A549 (cell line): ENCODE measurements around the gene CEND1. TPM values are rescaled to one million over a fixed set of nuclear protein-coding genes. Genes with fewer than 3 reads are reported as not detected.

ENCODE experiments used
- ATAC-seq, 2 experiments: fragments of 200-7000 bp in 1 of 2; fragments of >200 bp in 1 of 2; cut with Nextera tagmentation in 1 of 2; cut with Tn5 transposase in 1 of 2; 3 replicates each; pipeline versions ENCODE4 v1.8.0 to v1.9.1; 2018 to 2020; ENCODE audit warnings: mild to moderate bottlenecking in 1 of 2, moderate library complexity in 1 of 2
- CTCF ChIA-PET: fragments of 300-600 bp; sonication (Branson Sonifier 250); formaldehyde crosslinking; extraction: SDS; loops from one replicate; lab custom pipeline; 2021; ENCODE audit warnings: antibody characterized with exemption, inconsistent platforms; lab: Yijun Ruan, JAX
- POLR2A ChIA-PET: fragments of 350-600 bp; formaldehyde crosslinking; extraction: SDS; loops from one replicate; lab custom pipeline; 2021; ENCODE audit warnings: antibody characterized with exemption, inconsistent platforms; lab: Yijun Ruan, JAX
- DNase-seq, 2 experiments: peaks; one replicate each; pipeline versions ENCODE4 v3.0.0 to v3.0.0-alpha.2; 2011 to 2016; ENCODE audit warnings: low read depth in 1 of 2, low spot score in 1 of 2
- FAIRE-seq: peaks from 2 replicates; lab custom pipeline; 2011; peaks lifted over from hg19 to GRCh38; lab: Jason Lieb, UNC
- H3K27ac ChIP-seq, 2 experiments: fragments of >200 bp; sonication (Bioruptor Twin); formaldehyde crosslinking; 3 replicates each; pipeline ENCODE4 v1.5.1; 2016 to 2017
- H3K4me1 ChIP-seq: fragments of >200 bp; sonication (Bioruptor Twin); formaldehyde crosslinking; 3 replicates; pipeline ENCODE4 v1.6.1; 2016
- H3K4me2 ChIP-seq: fragments of >200 bp; sonication (Bioruptor Twin); formaldehyde crosslinking; 3 replicates; pipeline ENCODE4 v1.6.1; 2016
- H3K4me3 ChIP-seq: fragments of >200 bp; sonication (Bioruptor Twin); formaldehyde crosslinking; 3 replicates; pipeline ENCODE4 v1.5.1; 2016
- H3K9me3 ChIP-seq: fragments of >200 bp; sonication (Bioruptor Twin); formaldehyde crosslinking; 3 replicates; pipeline ENCODE4 v1.6.1; 2016
- BCL3 ChIP-seq: fragments of >200 bp; sonication (Bioruptor Twin); formaldehyde crosslinking; IDR thresholded peaks from 3 replicates; pipeline ENCODE4 v1.6.1; 2016
- CHD4 ChIP-seq: fragments of 200-600 bp; sonication (generic); IDR thresholded peaks from 2 replicates; pipeline ENCODE4 v1.6.1; 2016; ENCODE audit warnings: antibody characterized with exemption, mild to moderate bottlenecking, borderline replicate concordance
- E2F6 ChIP-seq: IDR thresholded peaks from 2 replicates; pipeline ENCODE4 v1.6.1; 2012; ENCODE audit warnings: low read depth, borderline replicate concordance
- EHF ChIP-seq: fragments of 250-450 bp; sonication (Bioruptor Pico); IDR thresholded peaks from 2 replicates; pipeline ENCODE4 v1.5.0; 2020; ENCODE audit warnings: mild to moderate bottlenecking
- FOSL2 ChIP-seq, 2 experiments: fragments of 450-650 bp in 1 of 2; fragments of >200 bp in 1 of 2; sonication (Bioruptor Twin) in 1 of 2; formaldehyde crosslinking; IDR thresholded peaks; 2 replicates each; pipeline versions ENCODE4 v1.5.0 to v1.6.1; 2016 to 2020; ENCODE audit warnings: mild to moderate bottlenecking in 1 of 2, moderate library complexity in 1 of 2
- FOXS1 ChIP-seq: fragments of 250-450 bp; sonication (Bioruptor Pico); IDR thresholded peaks from 2 replicates; pipeline ENCODE4 v1.5.0; 2020; ENCODE audit warnings: mild to moderate bottlenecking, moderate library complexity
- HEYL ChIP-seq: fragments of 250-450 bp; sonication (Bioruptor Pico); IDR thresholded peaks from 2 replicates; pipeline ENCODE4 v1.8.0; 2021; ENCODE audit warnings: mild to moderate bottlenecking, moderate library complexity
- HMGXB4 ChIP-seq: fragments of 250-450 bp; sonication (Bioruptor Pico); IDR thresholded peaks from 2 replicates; pipeline ENCODE4 v1.5.0; 2021; ENCODE audit warnings: mild to moderate bottlenecking, moderate library complexity, borderline replicate concordance
- HOXB13 ChIP-seq: fragments of 250-450 bp; sonication (Bioruptor Pico); IDR thresholded peaks from 2 replicates; pipeline ENCODE4 v1.5.0; 2020; ENCODE audit warnings: low read depth, mild to moderate bottlenecking, moderate library complexity
- JUNB ChIP-seq: fragments of >200 bp; sonication (Bioruptor Twin); formaldehyde crosslinking; IDR thresholded peaks from 2 replicates; pipeline ENCODE4 v1.6.1; 2016
- KDM1A ChIP-seq: fragments of 200-600 bp; sonication (generic); IDR thresholded peaks from 2 replicates; pipeline ENCODE4 v1.6.1; 2016; ENCODE audit warnings: low read depth, mild to moderate bottlenecking
- KDM5A ChIP-seq: fragments of 200-600 bp; sonication (generic); IDR thresholded peaks from 2 replicates; pipeline ENCODE4 v1.6.1; 2016; ENCODE audit warnings: antibody characterized with exemption, mild to moderate bottlenecking
- MAFK ChIP-seq: fragments of 450-650 bp; IDR thresholded peaks from 2 replicates; pipeline ENCODE4 v1.6.1; 2014; ENCODE audit not compliant: partially characterized antibody
- NFE2L2 ChIP-seq: fragments of 150-350 bp; conservative IDR thresholded peaks from 2 replicates; pipeline ENCODE4 v1.6.1; 2014; ENCODE audit warnings: low read length
- POLR2A ChIP-seq: IDR thresholded peaks from 2 replicates; pipeline ENCODE4 v1.6.1; 2012; ENCODE audit warnings: mild to moderate bottlenecking, low read length
- POLR2AphosphoS2 ChIP-seq: conservative IDR thresholded peaks from 2 replicates; pipeline ENCODE4 v1.6.1; 2012; ENCODE audit warnings: low read length, improper control_type of control experiment, inconsistent platforms
- RARB ChIP-seq: fragments of 250-450 bp; sonication (Bioruptor Pico); IDR thresholded peaks from 2 replicates; pipeline ENCODE4 v1.8.0; 2021; ENCODE audit warnings: mild to moderate bottlenecking, moderate library complexity
- ZC3H11A ChIP-seq: fragments of 450-650 bp; IDR thresholded peaks from 2 replicates; pipeline ENCODE4 v1.6.1; 2014; ENCODE audit warnings: antibody characterized with exemption, mild to moderate bottlenecking
- WGBS: methylation state at CpG from one replicate; pipeline ENCODE4 v1.1.6; 2017; ENCODE audit errors: missing lambda C conversion rate; 5-methylcytosine and 5-hydroxymethylcytosine counted together
- polyA plus RNA-seq, 4 experiments: library from polyadenylated mRNA; depleted of rRNA in 3 of 4; stranded (reverse); fragments of >200 nt; fragmentation: RNase III in 1 of 4; extraction: RNeasy Plus Mini Kit Qiagen cat#74134 plus additional on column Dnase treatment in 1 of 4; gene quantifications; 2 replicates in 3 of 4; 3 replicates in 1 of 4; pipeline ENCODE4 v1.2.3, GENCODE V29; 2011 to 2017

CEND1 gene
- polyA plus RNA-seq, 2 of the 4 experiments (the other 2 are of a cell fraction): 1.0 TPM; not detected in 1

GRCh38 chr11:793556-793955 lies 3.7 kb upstream of the CEND1 start:
- TF ChIP-seq NFE2L2 (no peak), E2F6 (no peak), HMGXB4 (CRISPR knock-in tag) (no peak), HEYL (CRISPR knock-in tag) (no peak), POLR2AphosphoS2 (no peak)
- DNase-seq: no peak
- ChIA-PET CTCF (interaction anchor here (0.9 kb wide), 1 partner anchor 28 kb away, joined by 3 read pairs; no protein-coding TSS in a partner anchor), POLR2A (no interaction called here)
- Histone ChIP-seq H3K4me3 (no peak overlapping the region), H3K4me1 (peaks cover 51% of the 10 kb centered on the region), H3K27ac (no peak overlapping the region), H3K9me3 (no peaks in the 10 kb centered on the region), H3K4me2 (no peak overlapping the region)
- ATAC-seq: no peak
- no peak for FAIRE-seq
- 100% methylated on average over 1 of the region's 7 CpGs for WGBS

GRCh38 chr11:792873-793272 lies 3.0 kb upstream of the CEND1 start:
- Histone ChIP-seq H3K4me1 (peaks cover 51% of the 10 kb centered on the region), H3K4me3 (no peak overlapping the region), H3K27ac (no peak overlapping the region), H3K4me2 (no peak overlapping the region), H3K9me3 (no peaks in the 10 kb centered on the region)
- TF ChIP-seq JUNB (no peak), KDM5A (no peak), RARB (CRISPR knock-in tag) (no peak), FOXS1 (no peak), ZC3H11A (no peak), FOSL2 (IDR thresholded peaks at IDR 0.05) (no peak), FOSL2 (CRISPR knock-in tag; IDR thresholded peaks at IDR 0.05) (no peak), HEYL (CRISPR knock-in tag) (no peak), POLR2A (no peak), HOXB13 (CRISPR knock-in tag) (no peak)
- WGBS: 96% methylated on average over 5 of the region's 13 CpGs
- ChIA-PET CTCF (interaction anchor here (0.6 to 1.0 kb wide), 3 partner anchors 9 to 66 kb away, joined by 3 read pairs; no protein-coding TSS in a partner anchor), POLR2A (no interaction called here)
- FAIRE-seq (no peak), ATAC-seq (no peak), DNase-seq (no peak)

- no peak for ATAC-seq
- DNase-seq: no peak
- CTCF ChIA-PET: interaction anchor here (0.6 to 1.0 kb wide), 2 partner anchors 49 to 66 kb away, joined by 3 read pairs; no protein-coding TSS in a partner anchor
- H3K4me1 ChIP-seq: peaks cover 51% of the 10 kb centered on the region
- no peak for TF ChIP-seq EHF
- TF ChIP-seq FOXS1: no peak
- TF ChIP-seq BCL3: no peak
- TF ChIP-seq KDM1A: no peak
- TF ChIP-seq CHD4: no peak
- no peak for TF ChIP-seq MAFK
- no peak for TF ChIP-seq POLR2A
- no peak for TF ChIP-seq POLR2AphosphoS2
- TF ChIP-seq RARB (CRISPR knock-in tag): no peak
- no peak for TF ChIP-seq NFE2L2
- no peak overlapping the region for H3K4me3 ChIP-seq
- POLR2A ChIA-PET: no interaction called here
- no peak for FAIRE-seq
- 97% methylated on average over 13 of the region's 15 CpGs for WGBS
- H3K4me2 ChIP-seq: no peak overlapping the region
- H3K9me3 ChIP-seq: no peaks in the 10 kb centered on the region
- no peak overlapping the region for H3K27ac ChIP-seq
Measured at GRCh38 chr11:792535-792821, 2.6 kb upstream of the CEND1 start.
